Astrocyte (in vitro differentiated cells and primary cell): ENCODE results near the gene AQP2.

Experiments
- CTCF ChIP-seq: IDR thresholded peaks from 2 replicates; pipeline ENCODE4 v1.5.1; 2011; ENCODE audit warnings: low read depth, mild to moderate bottlenecking, inconsistent platforms, low read length, moderate library complexity; ENCODE audit not compliant: insufficient read depth
- EZH2 ChIP-seq: IDR thresholded peaks from 2 replicates; pipeline ENCODE4 v1.6.1; 2012; ENCODE audit warnings: mild to moderate bottlenecking, low read length, inconsistent platforms; ENCODE audit not compliant: insufficient read depth

DNA sequence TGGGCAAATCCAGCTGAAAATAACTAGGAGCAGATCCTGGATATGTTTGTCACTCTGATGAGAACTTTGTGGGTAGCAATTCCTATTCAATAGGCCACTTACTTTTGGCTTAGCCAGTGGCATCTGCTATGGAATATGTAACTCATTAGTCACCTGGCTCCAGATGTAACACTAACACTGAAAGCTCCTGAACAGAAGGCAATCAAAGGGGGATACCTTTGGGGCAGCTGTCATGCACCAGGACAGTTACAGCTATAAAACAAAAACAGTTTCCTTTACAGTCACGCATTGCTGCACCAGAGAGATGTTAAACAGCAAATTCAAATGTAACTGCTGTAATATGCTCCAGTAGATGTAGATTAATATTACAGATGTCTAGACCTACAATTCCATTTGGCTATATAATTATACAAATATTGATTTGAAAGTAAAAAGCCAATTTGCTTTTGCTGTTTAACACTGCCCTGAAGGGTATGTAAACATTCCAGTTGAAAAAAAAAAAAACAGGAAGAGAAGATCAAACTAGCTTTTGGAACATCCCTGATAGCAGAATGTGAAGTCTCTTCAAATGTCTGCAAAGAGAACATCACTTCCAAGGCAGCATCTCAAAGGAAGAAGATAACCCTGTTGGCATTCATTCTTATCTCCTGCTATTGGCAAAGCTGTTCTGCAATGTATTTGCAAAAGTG, 56.4 kb downstream of the AQP2 start:
- TF ChIP-seq CTCF (no peak), EZH2 (no peak)
